GM12891 (cell line): ENCODE results near the gene GREB1.

Experiments
- DNase-seq: peaks from one replicate; pipeline ENCODE4 v3.0.0; 2011; ENCODE audit warnings: low spot score; ENCODE audit not compliant: insufficient read length
- FAIRE-seq: peaks from 2 replicates; lab custom pipeline; 2011; peaks lifted over from hg19 to GRCh38; lab: Jason Lieb, UNC
- PAX5 ChIP-seq: IDR thresholded peaks from 2 replicates; pipeline ENCODE4 v1.6.1; 2011; ENCODE audit warnings: low read length, moderate library complexity, mild to moderate bottlenecking; ENCODE audit not compliant: insufficient read depth, severe bottlenecking
- POLR2A ChIP-seq: IDR thresholded peaks from 2 replicates; pipeline ENCODE4 v1.6.1; 2011; ENCODE audit warnings: low read depth, low read length, control low read depth
- POLR2AphosphoS5 ChIP-seq: IDR thresholded peaks from 2 replicates; pipeline ENCODE4 v1.6.1; 2011; ENCODE audit warnings: low read depth, low read length, control low read depth
- POU2F2 ChIP-seq: IDR thresholded peaks from 2 replicates; pipeline ENCODE4 v1.6.1; 2011; ENCODE audit warnings: low read depth, mild to moderate bottlenecking, control low read depth, low read length, moderate library complexity
- SPI1 ChIP-seq: IDR thresholded peaks from 2 replicates; pipeline ENCODE4 v1.6.1; 2011; ENCODE audit warnings: low read depth, low read length, control low read depth
- TAF1 ChIP-seq: IDR thresholded peaks from 2 replicates; pipeline ENCODE4 v1.6.1; 2011; ENCODE audit warnings: low read depth, low read length, control low read depth

The GREB1 gene

DNA sequence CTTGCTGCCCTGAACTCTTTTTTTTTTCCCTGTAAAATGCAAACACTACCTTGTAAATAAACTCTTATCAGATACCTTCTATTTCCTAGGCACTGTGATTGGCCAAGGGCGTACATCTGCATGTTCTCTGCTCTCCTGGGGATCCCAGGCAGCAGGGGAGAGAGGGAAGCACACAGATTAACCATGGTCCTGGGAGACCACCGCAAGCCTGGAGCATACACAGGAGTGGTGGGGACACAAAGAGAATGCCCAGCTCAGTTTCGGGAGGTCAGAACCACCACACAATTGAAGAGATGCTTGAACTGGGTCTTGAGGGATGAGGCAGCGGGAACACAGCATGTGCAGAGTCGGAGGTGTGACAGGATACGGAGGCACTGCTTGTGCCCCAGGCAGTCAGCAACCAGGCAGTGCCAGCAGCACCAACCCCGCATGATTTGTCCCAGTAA lies 2.1 kb downstream of the GREB1 start:
- FAIRE-seq, result no peak
- DNase-seq, result no peak
- TF ChIP-seq POLR2A (no peak), PAX5 (no peak), POLR2AphosphoS5 (no peak), SPI1 (no peak), TAF1 (no peak), POU2F2 (no peak)

DNA sequence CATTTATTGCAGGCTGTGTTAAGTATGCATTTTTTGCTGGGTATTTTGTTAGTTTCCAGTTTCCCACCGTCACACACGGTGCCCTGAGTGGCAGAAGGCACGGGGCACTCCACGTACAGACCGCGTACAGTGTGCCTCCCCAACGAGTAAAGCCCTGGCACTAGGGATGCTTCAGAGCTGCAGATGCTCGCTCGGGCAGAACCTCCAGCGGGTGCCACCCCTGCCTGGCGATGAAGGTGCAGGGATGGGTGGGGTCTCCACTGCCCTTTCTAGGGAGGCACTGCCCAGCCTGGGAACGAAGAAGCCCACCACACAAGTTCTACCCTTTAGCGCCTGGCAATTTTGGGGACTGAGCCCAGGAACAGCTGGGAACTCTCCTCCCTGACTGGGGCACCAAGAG lies 4.1 kb downstream of the GREB1 start:
- TF ChIP-seq POLR2AphosphoS5 (no peak), PAX5 (no peak), POU2F2 (no peak), POLR2A (no peak), TAF1 (no peak), SPI1 (no peak)
- FAIRE-seq, result no peak
- no peak for DNase-seq

DNA sequence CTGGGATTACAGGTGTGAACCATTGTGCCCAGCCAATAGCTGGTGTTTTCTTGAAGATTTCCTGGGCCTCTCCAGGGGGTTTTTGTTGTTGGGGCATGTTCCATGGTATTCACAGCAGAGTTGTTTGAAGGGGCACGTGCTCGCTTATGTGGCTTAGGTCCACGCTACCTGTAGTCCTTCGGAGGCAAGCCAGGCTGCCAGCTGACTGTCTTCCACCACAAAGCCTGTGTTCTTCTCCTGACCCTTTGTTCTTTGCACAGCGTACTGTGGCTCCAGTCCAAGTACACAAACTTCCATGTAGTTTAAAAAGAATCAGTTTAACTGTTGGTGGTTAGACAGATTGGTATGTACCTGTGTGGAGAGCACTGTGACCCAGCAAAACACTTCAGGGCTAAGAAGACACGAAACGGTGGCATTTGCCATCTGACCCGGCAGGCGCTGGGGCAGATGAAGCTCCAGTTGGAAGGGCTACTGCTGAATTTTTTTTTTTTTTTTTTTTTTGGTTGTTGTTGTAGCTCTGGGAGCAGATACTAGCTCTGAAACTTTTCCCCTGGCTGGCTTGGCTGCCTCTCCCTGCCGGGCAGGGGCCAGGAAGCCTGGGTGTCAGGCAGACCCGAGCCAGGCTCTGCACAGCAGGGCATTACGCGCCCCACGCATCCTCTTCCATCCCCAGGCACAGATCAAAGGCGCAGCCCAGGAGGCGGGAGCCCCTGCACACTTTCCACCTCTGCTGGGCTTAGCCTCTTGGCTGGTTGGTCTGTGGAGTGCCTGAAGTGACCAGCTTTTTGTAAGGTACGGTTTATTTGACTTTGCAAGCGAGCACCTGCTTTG lies 5.7 kb downstream of the GREB1 start:
- no peak for TF ChIP-seq TAF1
- TF ChIP-seq POLR2A, result no peak
- no peak for TF ChIP-seq PAX5
- TF ChIP-seq SPI1, result no peak
- TF ChIP-seq POLR2AphosphoS5, result no peak
- no peak for TF ChIP-seq POU2F2
- FAIRE-seq (no peak), DNase-seq (no peak)

DNA sequence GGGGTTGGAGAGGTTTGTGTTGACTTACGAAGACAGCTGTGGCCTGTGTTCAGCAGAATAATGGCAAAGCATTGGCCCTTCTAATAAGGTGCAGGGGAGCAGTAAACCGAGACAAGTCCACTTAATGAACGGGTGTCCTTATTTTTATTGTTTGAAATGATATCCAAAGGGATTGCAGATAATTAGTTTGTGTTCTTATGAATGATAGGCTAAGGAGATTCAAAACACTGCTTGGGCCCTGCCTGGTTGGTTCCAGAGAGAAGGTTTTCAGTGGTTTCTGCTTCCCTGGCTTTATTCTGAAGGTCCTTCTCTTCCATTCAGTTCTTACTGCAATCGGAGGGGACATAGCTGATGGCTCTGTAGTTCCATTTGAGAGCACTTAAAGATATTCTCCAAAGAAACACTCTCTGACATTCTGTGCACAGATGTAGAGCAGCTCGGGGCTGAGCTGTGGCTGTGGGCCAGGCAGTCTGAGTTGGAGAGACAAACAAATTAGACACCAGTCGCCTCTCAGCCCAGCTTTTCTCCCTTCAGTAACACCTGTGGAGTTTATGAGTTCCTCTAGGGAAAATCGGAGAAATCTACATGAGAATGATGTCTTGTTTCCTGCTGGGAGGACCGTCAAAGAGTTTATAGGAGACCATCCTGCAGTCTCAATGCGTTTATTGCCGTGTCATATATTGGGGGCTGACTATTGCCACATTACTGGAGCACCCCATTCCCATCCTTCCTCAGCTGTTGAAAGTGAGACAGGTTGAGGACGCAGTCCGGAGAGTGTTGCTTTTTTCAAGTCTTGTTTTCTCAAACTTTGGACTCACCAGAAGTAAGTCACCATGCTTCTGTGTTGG lies 6.5 kb downstream of the GREB1 start:
- FAIRE-seq (no peak), DNase-seq (no peak)
- TF ChIP-seq POU2F2 (no peak), POLR2AphosphoS5 (no peak), POLR2A (no peak), TAF1 (no peak), PAX5 (no peak), SPI1 (no peak)

DNA sequence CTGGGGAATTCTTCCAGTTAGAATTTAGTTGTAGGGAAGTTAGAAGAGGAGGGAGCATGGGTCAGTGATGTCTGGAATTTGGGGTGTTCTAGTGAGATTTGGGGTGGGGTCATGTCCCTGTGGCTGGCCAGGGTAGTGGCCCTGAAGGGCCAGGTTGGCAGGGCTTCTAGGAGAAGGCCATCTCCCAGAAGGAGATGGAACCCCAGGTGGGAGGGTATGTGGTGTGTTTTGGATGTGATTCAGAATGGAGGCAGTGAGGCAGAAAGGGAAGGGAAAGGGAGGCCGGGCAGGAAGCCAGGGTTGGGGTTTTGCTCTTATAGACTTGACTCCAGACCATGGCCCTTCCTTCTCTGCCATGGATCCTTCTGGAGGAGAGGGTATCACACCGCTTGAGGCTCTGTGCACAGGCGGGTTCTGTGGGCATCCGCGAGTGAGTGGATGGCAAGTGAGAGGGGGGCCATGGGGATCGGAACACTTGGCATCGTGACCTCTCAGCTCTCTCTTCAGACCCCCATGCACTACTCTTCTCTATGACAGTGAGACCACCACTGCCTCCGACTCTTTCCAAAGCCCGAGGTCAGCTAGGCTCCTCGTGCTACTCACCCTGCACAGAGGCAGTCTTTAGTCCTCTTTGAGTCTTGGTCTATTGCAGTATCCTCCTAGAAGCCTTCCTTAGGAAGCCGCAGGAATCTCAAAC lies 7.3 kb downstream of the GREB1 start:
- no peak for TF ChIP-seq POU2F2
- no peak for TF ChIP-seq PAX5
- TF ChIP-seq POLR2A, result no peak
- TF ChIP-seq TAF1, result no peak
- TF ChIP-seq SPI1, result no peak
- no peak for TF ChIP-seq POLR2AphosphoS5
- no peak for DNase-seq
- FAIRE-seq, result no peak

DNA sequence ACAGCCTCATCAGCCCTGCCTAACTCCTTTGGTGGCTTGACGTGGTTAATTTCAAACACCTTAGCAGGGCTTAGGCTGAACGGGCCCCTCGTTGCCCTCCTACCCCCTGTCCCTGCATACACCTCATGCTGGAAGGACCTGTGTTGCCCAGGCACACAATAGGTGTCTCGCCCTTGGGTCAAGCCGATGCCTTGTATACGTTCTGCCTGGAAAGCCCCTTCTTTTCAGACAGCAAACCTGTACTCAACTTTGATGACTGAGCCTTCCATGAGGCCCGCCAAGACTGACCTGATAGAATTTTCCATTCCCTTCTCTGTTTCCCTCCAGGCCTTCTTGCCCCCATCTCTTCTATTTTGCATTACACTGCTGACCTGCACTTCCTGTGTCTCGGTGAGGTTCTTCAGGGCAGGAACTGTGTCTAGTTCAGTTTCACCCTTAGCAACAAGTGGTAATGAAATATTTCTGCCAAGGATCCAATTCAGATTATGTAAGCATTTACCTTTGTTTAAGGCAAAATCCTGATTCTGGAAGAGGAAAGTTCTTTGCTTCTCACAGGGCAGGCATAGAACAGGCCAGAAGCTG lies 7.9 kb downstream of the GREB1 start:
- no peak for TF ChIP-seq POLR2A
- TF ChIP-seq PAX5, result no peak
- TF ChIP-seq POLR2AphosphoS5, result no peak
- no peak for TF ChIP-seq SPI1
- no peak for TF ChIP-seq TAF1
- no peak for TF ChIP-seq POU2F2
- DNase-seq (no peak), FAIRE-seq (no peak)

DNA sequence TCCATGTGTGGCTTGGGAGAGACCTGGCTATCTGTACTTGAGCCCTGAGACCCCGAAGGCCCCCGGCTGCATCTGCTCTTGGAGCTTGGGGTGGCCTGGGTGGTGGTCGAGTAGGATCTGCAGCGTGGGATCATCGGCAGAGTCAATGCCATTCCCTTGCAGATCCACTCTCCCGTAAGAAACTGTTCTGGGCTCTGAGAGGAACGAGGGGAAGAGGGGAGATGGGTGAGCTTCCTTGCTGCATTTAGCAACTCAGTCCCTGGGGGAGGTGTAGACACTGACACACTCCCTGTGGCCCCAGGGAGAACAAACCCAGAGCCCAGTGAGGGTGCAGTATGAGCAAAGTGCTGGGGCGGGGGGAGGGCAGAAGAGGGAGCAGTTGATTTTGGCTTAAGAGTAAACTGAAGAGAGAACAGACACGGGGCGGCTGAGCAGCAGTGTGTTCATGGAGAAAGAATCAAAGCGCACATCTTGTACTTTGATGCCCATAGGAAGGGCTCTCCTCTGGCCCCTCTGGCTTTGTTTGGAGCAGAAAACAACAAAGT lies 8.5 kb downstream of the GREB1 start:
- no peak for TF ChIP-seq PAX5
- no peak for TF ChIP-seq TAF1
- TF ChIP-seq POU2F2, result no peak
- TF ChIP-seq POLR2A, result no peak
- TF ChIP-seq POLR2AphosphoS5, result no peak
- no peak for TF ChIP-seq SPI1
- no peak for DNase-seq
- no peak for FAIRE-seq
